SKM-1 treated with dmso at 0.1 percent for 144 hours (cell line): ENCODE results near the gene PNKP.

Source experiments
- DNase-seq: peaks from one replicate; lab custom pipeline; 2025; ENCODE audit not compliant: unreplicated experiment; lab: John Stamatoyannopoulos, UW

PNKP gene

GRCh38 chr19:49876422-49877019 lies 9.1 kb upstream of the PNKP start:
- DNase-seq, result peak; percentile 83

DNA sequence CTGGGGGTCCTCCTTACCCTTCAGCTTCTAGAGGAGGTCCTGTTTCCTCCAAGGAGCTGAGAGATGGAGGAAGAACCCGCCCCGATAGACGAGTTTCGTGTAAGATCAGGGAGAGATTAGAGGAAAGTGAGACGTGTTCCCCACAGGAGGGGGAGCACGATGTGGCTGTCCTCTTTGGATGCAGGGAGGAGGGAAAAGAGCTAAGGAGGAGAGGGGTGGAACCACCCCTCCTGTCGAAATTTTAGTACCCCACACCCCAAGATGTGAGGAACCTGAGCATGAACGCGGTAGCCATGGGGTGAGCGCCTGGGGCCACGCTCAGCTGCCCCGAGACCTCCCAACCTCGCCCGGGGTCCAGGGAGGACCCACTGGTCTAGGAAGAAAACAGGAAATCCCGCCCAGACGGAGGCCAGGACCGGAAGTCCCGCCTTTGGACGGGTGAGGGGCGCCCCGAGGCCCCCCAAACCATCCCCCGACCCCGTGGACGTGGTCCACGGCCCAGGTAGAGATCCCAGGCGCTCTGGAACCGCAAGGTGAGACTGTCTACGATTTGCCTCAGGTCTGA lies 8.6 kb upstream of the PNKP start:
- no peak for DNase-seq

DNA sequence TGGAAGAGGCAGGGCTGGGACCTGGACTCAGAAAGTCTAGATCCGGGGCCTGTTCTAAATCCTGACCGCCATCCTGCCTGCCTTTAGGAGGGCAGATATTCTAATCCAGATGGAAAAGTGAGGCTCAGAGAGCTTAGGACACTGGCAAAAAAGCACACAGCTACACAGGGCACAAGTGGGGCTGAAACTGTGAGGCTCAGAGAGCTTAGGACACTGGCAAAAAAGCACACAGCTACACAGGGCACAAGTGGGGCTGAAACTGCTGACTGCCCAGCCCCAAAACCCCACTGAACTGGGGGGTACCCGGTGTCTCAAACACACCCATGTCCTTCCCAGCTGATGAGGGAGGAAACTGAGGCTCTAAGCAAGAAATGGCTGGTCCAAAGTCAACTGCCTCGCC lies 7.8 kb upstream of the PNKP start:
- DNase-seq, result no peak

DNA sequence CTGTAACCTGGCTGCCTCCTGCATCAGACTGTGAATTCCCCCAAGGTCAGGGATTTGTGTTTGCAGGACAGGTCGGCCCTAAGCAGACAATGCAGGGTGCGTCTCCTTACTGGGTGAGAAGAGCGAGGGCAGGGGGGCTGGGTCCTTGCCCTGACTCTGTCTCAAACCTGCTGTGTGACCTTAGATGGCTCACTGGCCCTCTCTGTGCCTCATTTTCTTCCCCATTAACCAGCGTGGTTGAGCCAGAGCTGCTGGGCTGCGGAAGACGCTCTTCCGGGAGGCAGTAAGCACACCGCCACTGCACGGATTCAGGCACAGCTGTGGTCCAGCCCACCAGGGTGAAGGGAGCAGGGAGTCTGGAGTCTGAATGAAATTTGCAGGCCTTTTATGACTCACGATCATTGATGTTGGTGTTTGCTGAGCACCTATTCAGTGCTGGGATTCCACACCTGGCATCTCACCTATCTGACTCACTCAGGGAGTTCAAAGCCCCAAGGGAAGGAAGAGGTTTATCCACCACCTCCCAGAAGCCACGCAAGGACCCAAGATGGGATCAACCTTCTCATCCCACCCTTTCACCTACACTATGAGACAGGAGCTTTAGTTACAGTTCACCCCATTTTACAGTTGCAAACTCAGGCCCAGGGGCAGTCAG lies 7.3 kb upstream of the PNKP start:
- DNase-seq, result no peak

GRCh38 chr19:49873834-49874233 lies 6.5 kb upstream of the PNKP start:
- DNase-seq, result no peak

GRCh38 chr19:49873129-49873521 lies 5.7 kb upstream of the PNKP start:
- no peak for DNase-seq

GRCh38 chr19:49872245-49873128 lies 5.1 kb upstream of the PNKP start:
- no peak for DNase-seq

- DNase-seq, result no peak
These were observed 4.1 kb upstream of the PNKP start for GRCh38 chr19:49871349-49871985.

DNA sequence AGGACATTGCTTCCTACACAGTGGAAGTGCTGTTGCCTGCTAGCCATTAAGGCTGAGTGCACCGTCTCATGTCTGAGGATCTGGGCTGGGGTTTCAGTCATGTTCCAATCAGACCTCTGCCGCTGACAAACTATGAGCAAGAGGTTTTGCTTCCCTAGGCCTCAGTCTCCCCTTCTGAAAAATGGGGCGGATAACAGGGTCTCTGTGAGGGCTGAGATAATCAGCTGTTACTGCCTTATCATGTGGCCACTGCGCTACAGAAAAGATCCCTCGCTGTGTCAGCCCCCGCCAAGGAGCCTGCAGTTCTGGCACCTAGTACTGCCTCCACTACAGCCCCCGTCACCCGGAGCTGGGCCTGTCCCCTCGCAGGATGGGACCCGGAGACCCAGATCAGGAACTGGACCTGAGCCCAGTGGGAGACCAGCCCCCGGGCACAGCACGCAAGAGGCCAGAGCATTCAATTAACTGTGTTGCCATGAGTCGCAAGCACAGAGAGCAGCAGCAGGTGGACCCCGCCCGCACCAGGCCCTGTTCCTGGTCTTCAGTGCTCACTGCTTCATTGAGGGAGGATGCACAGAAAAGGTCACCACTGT lies 3.0 kb upstream of the PNKP start:
- DNase-seq, result no peak

- peak; percentile 95 for DNase-seq
These were observed 2.3 kb upstream of the PNKP start for GRCh38 chr19:49869484-49870308.

DNA sequence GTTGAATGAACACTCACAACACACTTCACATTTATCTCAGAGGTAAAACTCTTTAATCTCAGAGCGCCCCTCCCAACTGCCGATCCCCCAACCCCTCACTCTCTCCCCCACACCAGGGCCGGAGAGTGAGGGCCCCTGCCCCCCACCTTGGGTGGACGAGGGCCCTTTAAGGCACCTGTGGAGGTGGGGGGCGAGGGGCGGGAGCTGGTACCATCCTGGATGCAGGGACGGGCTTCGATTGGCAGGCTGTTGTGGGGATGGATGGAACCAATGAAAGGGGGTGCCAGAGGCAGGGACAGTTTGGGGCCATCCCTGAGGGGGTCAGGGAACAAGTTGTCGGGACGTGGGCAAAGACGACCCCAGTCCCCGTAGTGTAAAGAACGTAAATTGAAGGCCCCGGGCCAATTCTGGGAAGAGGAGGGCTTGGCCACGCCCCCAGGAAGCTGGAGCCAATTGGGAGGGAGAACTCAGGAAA lies 1.7 kb upstream of the PNKP start:
- DNase-seq, result no peak

DNA sequence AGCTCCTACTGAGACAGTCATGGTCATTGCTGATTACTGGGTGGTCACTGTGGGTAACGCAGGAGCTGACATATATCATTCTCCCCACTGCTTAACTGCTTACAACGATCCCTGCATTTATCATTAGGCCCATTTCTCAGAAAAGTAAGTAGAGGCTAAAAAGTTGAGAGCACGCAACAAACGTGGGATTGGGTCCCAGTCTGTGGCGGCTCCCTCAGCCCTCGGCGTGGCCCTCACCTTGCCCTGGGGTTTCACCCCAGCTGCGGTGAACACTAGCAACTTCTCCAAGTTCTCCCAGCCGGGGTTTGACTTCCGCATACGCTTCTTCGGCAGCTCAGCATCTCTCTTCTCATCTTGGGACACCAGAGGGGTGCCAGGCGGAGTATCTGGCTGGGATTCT lies 2.5 kb downstream of the PNKP start:
- DNase-seq, result no peak

DNA sequence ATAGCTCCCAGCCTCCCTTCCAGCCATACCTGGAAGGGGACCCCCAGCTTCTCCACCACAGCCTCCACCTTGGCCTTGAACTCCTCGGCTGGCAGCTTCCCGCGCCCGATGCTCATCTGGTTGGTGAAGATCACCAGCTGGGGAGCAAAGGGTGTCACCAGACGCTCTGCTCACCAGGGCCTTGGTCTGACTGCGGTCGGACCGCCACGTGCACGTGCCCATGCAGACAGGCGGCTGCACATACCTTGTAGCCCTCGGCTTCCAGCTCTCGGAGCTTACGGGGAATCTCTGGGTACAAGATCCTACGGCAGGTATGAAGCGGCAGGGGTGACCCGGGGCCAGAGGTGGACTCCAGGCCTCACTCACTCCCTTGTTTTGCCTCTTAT lies 3.4 kb downstream of the PNKP start:
- DNase-seq, result no peak

- no peak for DNase-seq
These were observed 4.0 kb downstream of the PNKP start for GRCh38 chr19:49863254-49863934.

- no peak for DNase-seq
These were observed 4.8 kb downstream of the PNKP start for GRCh38 chr19:49862391-49863253.

DNA sequence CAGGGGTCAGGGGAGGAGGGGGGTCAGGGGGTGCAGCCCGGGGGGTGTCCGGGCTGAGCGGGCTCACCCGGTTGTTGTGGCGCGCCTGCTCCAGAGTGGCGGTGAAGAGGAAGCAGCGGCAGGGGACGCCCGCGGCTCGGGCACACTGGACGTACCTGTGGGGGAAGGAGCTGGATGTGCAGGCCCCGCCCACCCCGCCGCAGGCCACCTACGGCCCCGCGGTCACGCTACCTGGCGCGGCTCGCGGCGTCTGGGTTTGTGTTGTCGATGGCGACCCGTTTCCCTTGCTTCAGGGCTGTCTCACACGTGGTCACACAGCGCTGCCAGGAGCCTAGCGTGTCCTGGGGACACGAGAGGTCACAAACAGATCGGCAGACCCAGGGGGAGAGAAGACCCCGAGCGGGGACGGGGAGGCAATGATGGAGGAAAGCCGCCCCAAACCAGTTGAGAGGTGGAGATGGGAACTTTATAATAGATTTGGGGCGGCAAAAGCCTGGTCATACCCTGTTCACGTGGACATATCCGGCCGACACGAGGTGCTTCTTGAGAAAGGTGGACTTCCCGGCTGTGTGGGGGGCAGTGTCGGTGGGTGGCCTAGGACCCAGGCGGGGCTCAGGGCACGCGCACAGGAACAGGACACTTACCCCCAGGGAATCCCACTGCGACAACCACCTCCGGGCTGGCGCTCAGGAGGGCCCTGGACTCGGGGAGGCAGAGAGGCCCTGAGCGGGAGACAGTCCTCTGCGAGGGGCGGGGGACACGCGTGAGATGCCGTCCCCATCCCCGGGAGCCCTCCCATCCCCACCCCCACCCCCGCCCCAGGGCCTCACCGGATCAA lies 5.6 kb downstream of the PNKP start:
- DNase-seq, result no peak

GRCh38 chr19:49861107-49861506 lies 6.3 kb downstream of the PNKP start:
- DNase-seq, result no peak
